Right lobe of liver (tissue), 6 donors: ENCODE measurements around the gene NOC2L. TPM values are rescaled to one million over a fixed set of nuclear protein-coding genes. Genes with fewer than 3 reads are reported as not detected.
"Not testable (repeated sequence)": the region's sequence is repeated elsewhere in the genome, so short reads cannot be mapped to it uniquely, and the experiment has no call there.

Experiments
- ATAC-seq, 4 donors: fragments of 200-7000 bp; cut with Tn5 transposase; one replicate each; pipeline ENCODE4 v1.9.1; 2020; ENCODE audit warnings: mild to moderate bottlenecking in 4 of 4, moderate library complexity in 4 of 4
- DNase-seq, 3 donors: peaks; one replicate each; pipeline ENCODE4 v3.0.0-alpha.2; 2020
- H3K27ac ChIP-seq, 3 donors: fragments of 200-600 bp; one replicate each; pipeline ENCODE4 v1.8.0; 2022
- H3K27me3 ChIP-seq, 2 donors: fragments of 200-600 bp; one replicate each; pipeline ENCODE4 v1.8.0; 2022
- H3K36me3 ChIP-seq, 4 donors: fragments of 200-600 bp; sonication (generic) in 1 of 4; one replicate each; pipeline versions ENCODE4 v1.5.1 to v1.8.0; 2017 to 2022; ENCODE audit warnings: control low read depth in 1 of 4
- H3K4me1 ChIP-seq, 4 donors: fragments of 200-600 bp; sonication (generic) in 1 of 4; one replicate each; pipeline versions ENCODE4 v1.5.1 to v1.8.0; 2017 to 2022; ENCODE audit warnings: control low read depth in 1 of 4
- H3K4me3 ChIP-seq, 3 donors: fragments of 200-600 bp; one replicate each; pipeline ENCODE4 v1.8.0; 2022
- H3K9me3 ChIP-seq, 4 donors: fragments of 200-600 bp; sonication (generic) in 1 of 4; one replicate each; pipeline versions ENCODE4 v1.5.1 to v1.8.0; 2017 to 2022; ENCODE audit warnings: control low read depth in 1 of 4
- CTCF ChIP-seq, 4 donors: fragments of 200-600 bp in 3 of 4; fragments of 450-650 bp in 1 of 4; IDR thresholded peaks; one replicate each; pipeline versions ENCODE4 v1.5.1 to v1.8.0; 2016 to 2022; ENCODE audit warnings: antibody characterized with exemption in 4 of 4, mild to moderate bottlenecking in 2 of 4
- POLR2A ChIP-seq: fragments of 450-650 bp; IDR thresholded peaks from one replicate; pipeline ENCODE4 v1.6.1; 2017; ENCODE audit warnings: antibody characterized with exemption, mild to moderate bottlenecking
- WGBS: methylation state at CpG from one replicate; pipeline ENCODE4 v1.1.6; 2018; ENCODE audit warnings: low coverage, low lambda C conversion rate; ENCODE audit not compliant: insufficient coverage; ENCODE audit errors: missing lambda C conversion rate; 5-methylcytosine and 5-hydroxymethylcytosine counted together
- intact Hi-C, 2 donors: fragments of 100-400 bp; cut with DNase I; formaldehyde crosslinking; loops; one replicate each; pipeline versions ENCODE4 v1.11.2 to v1.14.1; 2022
- total RNA-seq, 6 experiments: library from RNA; depleted of rRNA in 2 of 6; stranded (reverse); fragments of >200 nt in 2 of 6; fragmentation: NEBNext Ultra II Directional in 3 of 6; extraction: Animal tissue kit (Norgen Biotek cat#: 25700) in 3 of 6; gene quantifications; one replicate each; pipeline versions ENCODE4 v1.1.0 to v1.2.4, GENCODE V29; 2016 to 2023
- donor health status: DM: no; HTN: yes; CAD: no.
- donor health status: DM: no; HTN: no; CAD: no.
- donor health status: DM: no; HTN: no; CAD: no.
- donor health status: DM: no; HTN: yes; CAD: no.
- donor health status: DM: no; HTN: yes; CAD: no.

The NOC2L gene
- total RNA-seq, 6 experiments from 2014 or later: 28.9 to 36.8 (median 30.2) TPM

GRCh38 chr1:993379-993995 lies 34.4 kb upstream of the NOC2L start:
- 76% methylated on average over 10 of the region's 15 CpGs for WGBS
- no peak overlapping the region for H3K27ac ChIP-seq
- no peak for DNase-seq
- H3K27me3 ChIP-seq: peaks cover 6 to 12% of the 10 kb centered on the region in 2 donors
- H3K4me3 ChIP-seq: no peak overlapping the region
- intact Hi-C loops: no loop called here
- no peaks in the 10 kb centered on the region for H3K36me3 ChIP-seq
- H3K9me3 ChIP-seq: no peaks in the 10 kb centered on the region
- no peak for TF ChIP-seq CTCF (IDR thresholded peaks at IDR 0.05)
- TF ChIP-seq POLR2A: no peak
- ATAC-seq: no peak
- H3K4me1 ChIP-seq: peaks cover 0 to 4% (median 0%) of the 10 kb centered on the region in 4 donors

- H3K27me3 ChIP-seq: peaks cover 0 to under 1% of the 10 kb centered on the region in 2 donors
- TF ChIP-seq POLR2A (no peak), CTCF (IDR thresholded peaks at IDR 0.05) (no peak)
- H3K4me3 ChIP-seq: no peak overlapping the region
- no peak overlapping the region for H3K27ac ChIP-seq
- intact Hi-C loops: no loop called here
- DNase-seq: no peak
- ATAC-seq: no peak
- WGBS: 91% methylated on average over 7 of the region's 7 CpGs
- H3K4me1 ChIP-seq: no peaks in the 10 kb centered on the region
- H3K9me3 ChIP-seq: no peaks in the 10 kb centered on the region
- no peaks in the 10 kb centered on the region for H3K36me3 ChIP-seq
Observed at GRCh38 chr1:992362-992761, 33.3 kb upstream of the NOC2L start.

- no peak overlapping the region for H3K4me3 ChIP-seq
- no peaks in the 10 kb centered on the region for H3K27me3 ChIP-seq
- no peaks in the 10 kb centered on the region for H3K4me1 ChIP-seq
- WGBS: 93% methylated on average over 9 of the region's 10 CpGs
- intact Hi-C loops: no loop called here
- no peak for TF ChIP-seq CTCF (IDR thresholded peaks at IDR 0.05)
- ATAC-seq (no peak), DNase-seq (no peak)
- no peaks in the 10 kb centered on the region for H3K36me3 ChIP-seq
- no peaks in the 10 kb centered on the region for H3K9me3 ChIP-seq
- H3K27ac ChIP-seq: no peak overlapping the region
Observed at GRCh38 chr1:991895-992294, 32.8 kb upstream of the NOC2L start.

- H3K4me1 ChIP-seq, H3K9me3 ChIP-seq, H3K27me3 ChIP-seq, ATAC-seq, H3K4me3 ChIP-seq, DNase-seq, H3K27ac ChIP-seq, H3K36me3 ChIP-seq, intact Hi-C loops: not testable (repeated sequence)
- WGBS: 82% methylated on average over 5 of the region's 6 CpGs
Observed at GRCh38 chr1:991275-991674, 32.2 kb upstream of the NOC2L start.

- H3K9me3 ChIP-seq, ATAC-seq, DNase-seq, H3K4me3 ChIP-seq, H3K4me1 ChIP-seq, H3K27ac ChIP-seq, H3K36me3 ChIP-seq, H3K27me3 ChIP-seq: not testable (repeated sequence)
- WGBS: 64% methylated on average over 5 of the region's 5 CpGs
- intact Hi-C loops: loop anchor here in 1 of 2 donors (10.0 kb wide), 1 partner anchor 77 kb away; no protein-coding TSS in a partner anchor
Observed at GRCh38 chr1:988061-988460, 29.0 kb upstream of the NOC2L start.
